ENCODE results near the gene RFWD3. TPM values are rescaled to one million over a fixed set of nuclear protein-coding genes. Genes with fewer than 3 reads are reported as not detected.

RFWD3 gene
- polyA plus RNA-seq, 1 experiment: 13.4 TPM

- peaks cover 4% of the 10 kb centered on the region; the same call in 1 of the 2 replicates for H3K9me3 ChIP-seq (ENCODE audit: control insufficient read depth, insufficient read depth, low read length)
- no peaks in the 10 kb centered on the region for H3K27me3 ChIP-seq (ENCODE audit: control insufficient read depth, insufficient read depth, low read length)
- H3K27ac ChIP-seq (ENCODE audit: low read depth, low read length): no peak overlapping the region
- no peak for DNase-seq (ENCODE audit: low read depth, low spot score)
- POLR2A ChIA-PET: interaction anchor here (0.6 to 1.2 kb wide), 10 partner anchors 12 to 956 kb away, joined by 3 to 6 read pairs (median 4); partner anchors contain the start of gene ADAT1
- CTCF ChIA-PET: interaction anchor here (1.1 to 2.2 kb wide), 3 partner anchors 16 to 195 kb away, joined by 3 to 15 read pairs (median 12); no protein-coding TSS in a partner anchor
- TF ChIP-seq, protein P1, sequence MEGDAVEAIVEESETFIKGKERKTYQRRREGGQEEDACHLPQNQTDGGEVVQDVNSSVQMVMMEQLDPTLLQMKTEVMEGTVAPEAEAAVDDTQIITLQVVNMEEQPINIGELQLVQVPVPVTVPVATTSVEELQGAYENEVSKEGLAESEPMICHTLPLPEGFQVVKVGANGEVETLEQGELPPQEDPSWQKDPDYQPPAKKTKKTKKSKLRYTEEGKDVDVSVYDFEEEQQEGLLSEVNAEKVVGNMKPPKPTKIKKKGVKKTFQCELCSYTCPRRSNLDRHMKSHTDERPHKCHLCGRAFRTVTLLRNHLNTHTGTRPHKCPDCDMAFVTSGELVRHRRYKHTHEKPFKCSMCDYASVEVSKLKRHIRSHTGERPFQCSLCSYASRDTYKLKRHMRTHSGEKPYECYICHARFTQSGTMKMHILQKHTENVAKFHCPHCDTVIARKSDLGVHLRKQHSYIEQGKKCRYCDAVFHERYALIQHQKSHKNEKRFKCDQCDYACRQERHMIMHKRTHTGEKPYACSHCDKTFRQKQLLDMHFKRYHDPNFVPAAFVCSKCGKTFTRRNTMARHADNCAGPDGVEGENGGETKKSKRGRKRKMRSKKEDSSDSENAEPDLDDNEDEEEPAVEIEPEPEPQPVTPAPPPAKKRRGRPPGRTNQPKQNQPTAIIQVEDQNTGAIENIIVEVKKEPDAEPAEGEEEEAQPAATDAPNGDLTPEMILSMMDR (IDR thresholded peaks at IDR 0.05; ENCODE audit: low read depth, low read length): no peak
- H3K4me3 ChIP-seq (ENCODE audit: low read depth, low read length): peak overlapping the region; percentile 64
These were observed 601 bp upstream of the RFWD3 start for GRCh38 chr16:74667255-74667700.

- Histone ChIP-seq H3K4me3 (ENCODE audit: low read depth, low read length) (peak overlapping the region; percentile 87), H3K27ac (ENCODE audit: low read depth, low read length) (no peak overlapping the region), H3K9me3 (ENCODE audit: control insufficient read depth, insufficient read depth, low read length) (peaks cover 4% of the 10 kb centered on the region; the same call in 1 of the 2 replicates), H3K27me3 (ENCODE audit: control insufficient read depth, insufficient read depth, low read length) (no peaks in the 10 kb centered on the region)
- TF ChIP-seq, protein P1 (IDR thresholded peaks at IDR 0.05; ENCODE audit: low read depth, low read length): no peak
- ChIA-PET POLR2A (interaction anchor here (0.9 to 1.1 kb wide), 4 partner anchors 9 to 370 kb away, joined by 3 to 6 read pairs (median 3); no protein-coding TSS in a partner anchor), CTCF (interaction anchor here (2.0 to 2.1 kb wide), 2 partner anchors 14 to 196 kb away, joined by 6 to 15 read pairs; no protein-coding TSS in a partner anchor)
- no peak for DNase-seq (ENCODE audit: low read depth, low spot score)
These were observed 661 bp downstream of the RFWD3 start for GRCh38 chr16:74666010-74666421.

- Histone ChIP-seq H3K4me3 (ENCODE audit: low read depth, low read length) (no peak overlapping the region), H3K9me3 (ENCODE audit: control insufficient read depth, insufficient read depth, low read length) (no peaks in the 10 kb centered on the region), H3K27ac (ENCODE audit: low read depth, low read length) (no peak overlapping the region), H3K27me3 (ENCODE audit: control insufficient read depth, insufficient read depth, low read length) (no peaks in the 10 kb centered on the region)
- TF ChIP-seq, protein P1 (IDR thresholded peaks at IDR 0.05; ENCODE audit: low read depth, low read length): no peak
- CTCF ChIA-PET: interaction anchor here (0.6 kb wide), 1 partner anchor 857 kb away, joined by 4 read pairs; no protein-coding TSS in a partner anchor
- POLR2A ChIA-PET: no interaction called here
- no peak for DNase-seq (ENCODE audit: low read depth, low spot score)
These were observed 5.6 kb downstream of the RFWD3 start for GRCh38 chr16:74661064-74661463.

DNA sequence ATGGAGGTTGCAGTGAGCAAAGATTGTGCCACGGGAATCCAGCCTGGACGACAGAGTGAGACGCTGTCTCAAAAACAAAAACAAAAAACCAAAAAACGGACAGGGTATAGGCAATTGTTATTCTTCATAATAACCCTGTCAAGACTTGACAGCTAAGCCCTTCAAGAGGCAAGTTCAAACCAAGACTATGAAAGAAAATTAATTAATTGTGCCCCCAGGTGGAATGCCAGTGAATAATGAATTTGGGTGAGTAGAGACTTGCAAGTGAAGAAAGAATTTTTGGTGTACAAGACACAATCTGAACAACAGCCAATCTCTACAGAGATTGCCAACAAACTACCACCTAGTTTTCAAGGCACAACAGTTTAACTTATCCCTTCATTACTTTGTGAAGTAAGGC lies 6.3 kb downstream of the RFWD3 start:
- H3K4me3 ChIP-seq (ENCODE audit: low read depth, low read length): no peak overlapping the region
- TF ChIP-seq, protein P1 (IDR thresholded peaks at IDR 0.05; ENCODE audit: low read depth, low read length): no peak
- no peak overlapping the region for H3K27ac ChIP-seq (ENCODE audit: low read depth, low read length)
- H3K9me3 ChIP-seq (ENCODE audit: control insufficient read depth, insufficient read depth, low read length): no peaks in the 10 kb centered on the region
- ChIA-PET POLR2A (no interaction called here), CTCF (interaction anchor here (1.8 kb wide), 1 partner anchor 9 kb away, joined by 9 read pairs; no protein-coding TSS in a partner anchor)
- DNase-seq (ENCODE audit: low read depth, low spot score): no peak
- H3K27me3 ChIP-seq (ENCODE audit: control insufficient read depth, insufficient read depth, low read length): no peaks in the 10 kb centered on the region

DNA sequence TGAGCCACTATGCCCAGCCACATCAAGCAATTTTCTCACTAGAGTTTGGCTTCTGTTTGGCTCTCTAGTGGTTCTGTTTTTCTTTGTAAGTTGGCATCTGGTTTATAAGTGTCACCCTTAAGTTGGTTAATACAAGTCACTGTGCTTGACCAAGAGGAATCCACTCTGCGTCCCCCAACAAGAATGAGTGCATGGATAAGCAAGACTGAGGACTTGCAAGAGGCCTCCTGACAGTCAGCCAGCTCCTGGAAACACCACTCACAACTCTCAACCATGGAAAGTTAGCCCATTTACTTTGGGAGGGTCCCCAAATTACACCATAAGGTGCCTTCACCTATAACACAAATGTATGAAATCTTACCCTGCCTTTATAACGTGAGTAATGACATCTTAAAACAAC lies 7.6 kb downstream of the RFWD3 start:
- no peaks in the 10 kb centered on the region for H3K27me3 ChIP-seq (ENCODE audit: control insufficient read depth, insufficient read depth, low read length)
- no peak for DNase-seq (ENCODE audit: low read depth, low spot score)
- no peaks in the 10 kb centered on the region for H3K9me3 ChIP-seq (ENCODE audit: control insufficient read depth, insufficient read depth, low read length)
- ChIA-PET POLR2A (no interaction called here), CTCF (interaction anchor here (0.7 to 1.8 kb wide), 2 partner anchors 8 to 67 kb away, joined by 3 to 9 read pairs; no protein-coding TSS in a partner anchor)
- no peak overlapping the region for H3K27ac ChIP-seq (ENCODE audit: low read depth, low read length)
- H3K4me3 ChIP-seq (ENCODE audit: low read depth, low read length): no peak overlapping the region
- TF ChIP-seq, protein P1 (IDR thresholded peaks at IDR 0.05; ENCODE audit: low read depth, low read length): no peak

Measured in AG04450 (cell line).